T1000 (cell line): Measurements from ENCODE around the gene DDX11.
"Not testable (repeated sequence)": the region's sequence is repeated elsewhere in the genome, so short reads cannot be mapped to it uniquely, and the experiment has no call there.

ENCODE experiments used
- DNase-seq: peaks from one replicate; lab custom pipeline; 2025; ENCODE audit warnings: mixed read lengths; lab: John Stamatoyannopoulos, UW

Gene DDX11

DNA sequence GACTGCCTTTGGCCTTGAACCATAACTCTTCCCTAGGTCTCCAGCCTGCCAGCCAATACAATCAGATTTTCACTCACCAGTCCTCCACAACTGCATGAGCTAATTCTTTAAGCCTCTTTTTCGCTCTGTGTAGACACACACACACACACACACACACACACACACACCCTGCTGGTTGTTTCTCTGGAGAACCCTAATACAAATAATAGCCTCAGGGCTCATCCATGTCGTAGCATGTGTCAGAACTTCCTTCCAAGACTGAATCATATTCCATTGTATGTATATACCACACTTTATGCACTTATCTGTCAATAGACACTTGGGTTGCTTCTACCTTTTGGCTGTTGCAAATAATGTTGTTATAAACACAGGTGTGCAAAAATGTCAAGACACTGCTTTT lies 6.0 kb upstream of the DDX11 start:
- DNase-seq, result not testable (repeated sequence)

DNA sequence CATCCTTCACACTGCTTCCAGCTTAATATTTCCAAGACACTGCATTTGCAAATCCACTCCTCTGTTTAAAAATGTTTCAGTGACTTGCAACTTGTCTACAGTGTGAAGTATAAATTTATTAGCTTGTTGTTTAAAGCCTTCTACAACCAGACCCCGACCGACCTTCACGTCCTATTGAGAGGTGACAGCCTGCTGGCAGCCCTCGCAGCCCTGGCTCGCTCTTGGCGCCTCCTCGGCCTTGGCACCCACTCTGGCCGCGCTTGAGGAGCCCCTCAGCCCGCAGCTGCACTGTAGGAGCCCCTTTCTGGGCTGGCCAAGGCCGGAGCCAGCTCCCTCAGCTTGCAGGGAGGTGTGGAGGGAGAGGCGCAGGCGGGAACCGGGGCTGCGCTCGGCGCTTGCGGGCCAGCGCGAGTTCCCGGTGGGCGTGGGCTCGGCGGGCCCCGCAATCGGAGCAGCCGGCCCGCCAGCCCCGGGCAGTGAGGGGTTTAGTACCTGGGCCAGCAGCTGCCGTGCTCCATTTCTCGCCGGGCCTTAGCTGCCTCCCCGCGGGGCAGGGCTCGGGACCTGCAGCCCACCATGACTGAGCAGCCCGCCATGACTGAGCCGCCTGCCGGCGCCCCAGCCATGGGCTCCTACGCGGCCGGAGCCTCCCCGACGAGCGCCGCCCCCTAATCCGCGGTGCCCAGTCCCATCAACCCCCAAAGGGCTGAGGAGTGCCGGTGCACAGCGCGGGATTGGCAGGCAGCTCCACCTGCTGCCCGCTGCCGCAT lies 2.5 kb upstream of the DDX11 start:
- DNase-seq, result not testable (repeated sequence)

DNA sequence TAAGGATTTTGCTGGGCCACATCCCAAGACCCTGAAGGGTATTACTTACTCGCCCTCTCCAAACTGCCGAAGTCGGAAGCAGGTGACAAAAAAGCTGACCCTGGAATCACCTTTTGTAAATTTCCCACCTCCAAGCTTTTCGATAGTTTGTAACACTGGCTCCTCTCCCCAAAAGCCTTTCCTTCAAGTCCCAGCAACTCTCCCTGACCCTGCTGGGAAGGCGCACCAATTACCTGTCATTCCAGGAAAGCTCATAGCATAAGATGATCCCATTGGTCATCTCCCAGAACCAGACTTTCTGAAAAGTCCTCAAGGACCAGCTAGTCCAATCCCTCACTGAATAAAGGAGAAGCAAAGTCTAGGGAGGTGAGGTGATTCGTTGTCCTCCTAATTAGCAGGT lies 698 bp upstream of the DDX11 start:
- DNase-seq, result not testable (repeated sequence)

DNA sequence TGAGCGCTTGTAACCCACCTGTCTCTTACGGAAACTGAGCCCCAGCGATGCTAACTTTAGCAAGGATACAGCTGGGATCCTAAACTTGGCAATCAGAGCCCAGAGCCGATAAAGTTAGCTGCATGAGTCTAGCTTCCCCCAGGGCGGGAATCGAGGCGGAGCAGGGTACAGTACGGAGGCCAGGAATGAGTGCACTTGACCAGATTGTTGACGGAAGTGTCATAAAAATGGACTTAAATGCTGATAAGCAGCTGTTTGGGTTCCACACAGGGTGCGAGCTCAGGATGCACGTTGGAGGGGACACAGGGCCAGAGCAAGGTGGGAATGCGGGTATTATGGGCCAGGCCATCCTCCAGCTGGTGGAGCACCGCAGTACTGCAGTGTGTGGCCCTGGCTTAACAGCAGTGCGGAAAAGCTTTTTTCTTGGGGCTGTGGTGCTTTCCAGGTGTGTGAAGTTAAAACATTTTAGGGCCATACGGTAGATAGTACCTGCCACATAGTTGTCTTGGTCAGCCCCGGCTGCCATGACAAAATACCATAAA lies 744 bp downstream of the DDX11 start:
- DNase-seq, result peak; percentile 50

DNA sequence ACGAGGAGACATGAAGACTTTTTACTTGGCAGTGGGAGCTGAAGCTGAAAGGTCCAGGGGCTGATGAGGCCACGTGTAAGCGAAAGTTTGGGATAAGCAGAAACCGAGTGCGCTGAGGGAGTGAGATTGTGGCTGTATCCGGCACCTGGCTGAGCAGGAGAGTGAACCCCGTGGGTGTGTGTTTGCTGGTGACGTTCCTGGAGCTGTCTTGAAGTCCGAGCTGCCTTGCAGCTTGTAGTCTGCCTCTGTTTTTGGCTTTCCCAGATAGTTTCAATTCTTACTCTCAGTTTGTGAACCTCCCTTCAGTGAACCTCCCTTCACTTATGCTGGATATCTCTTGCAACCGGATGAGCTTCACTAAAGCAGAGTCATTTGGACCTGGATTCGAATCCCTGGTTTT lies 2.5 kb downstream of the DDX11 start:
- DNase-seq, result not testable (repeated sequence)

DNA sequence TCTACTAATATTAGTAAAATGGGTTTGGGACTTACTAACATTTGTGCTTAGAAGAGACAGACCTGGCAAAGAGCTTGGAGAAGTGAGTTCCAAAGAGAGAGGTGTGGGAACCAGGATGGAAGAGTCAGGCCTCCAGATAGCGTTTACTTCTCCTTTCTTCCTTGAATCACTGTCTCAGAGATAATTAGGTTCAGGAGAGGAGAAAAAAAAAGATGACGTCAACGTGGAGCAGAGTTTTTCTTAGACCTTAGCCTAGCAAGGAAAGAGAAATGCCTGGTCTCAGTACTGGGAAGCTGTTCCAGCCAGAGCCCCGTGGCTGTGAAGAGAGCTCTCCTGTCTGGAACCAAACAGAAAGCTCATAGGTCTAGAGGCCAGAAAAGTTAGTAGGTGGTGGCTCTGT lies 3.4 kb downstream of the DDX11 start:
- DNase-seq, result not testable (repeated sequence)

DNA sequence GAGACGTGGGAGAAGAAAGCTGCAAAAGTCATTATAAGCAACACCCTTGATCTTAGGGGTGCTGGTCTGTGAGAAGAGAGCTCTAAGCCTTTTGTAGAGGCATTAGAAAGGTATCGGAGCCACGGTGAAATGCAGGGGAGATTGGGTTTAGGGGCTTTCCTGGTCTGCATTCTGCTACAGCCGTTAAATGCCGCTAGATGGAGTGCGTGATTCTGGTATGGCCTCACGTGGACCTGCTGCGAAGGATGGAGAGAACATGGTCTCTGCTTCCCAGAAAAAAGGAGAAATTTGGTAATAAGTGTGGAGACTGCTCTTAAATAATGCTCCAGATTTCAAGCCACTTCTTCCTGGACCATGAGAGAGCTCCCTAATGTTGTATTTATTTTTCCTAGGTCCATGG lies 4.3 kb downstream of the DDX11 start:
- DNase-seq, result not testable (repeated sequence)

DNA sequence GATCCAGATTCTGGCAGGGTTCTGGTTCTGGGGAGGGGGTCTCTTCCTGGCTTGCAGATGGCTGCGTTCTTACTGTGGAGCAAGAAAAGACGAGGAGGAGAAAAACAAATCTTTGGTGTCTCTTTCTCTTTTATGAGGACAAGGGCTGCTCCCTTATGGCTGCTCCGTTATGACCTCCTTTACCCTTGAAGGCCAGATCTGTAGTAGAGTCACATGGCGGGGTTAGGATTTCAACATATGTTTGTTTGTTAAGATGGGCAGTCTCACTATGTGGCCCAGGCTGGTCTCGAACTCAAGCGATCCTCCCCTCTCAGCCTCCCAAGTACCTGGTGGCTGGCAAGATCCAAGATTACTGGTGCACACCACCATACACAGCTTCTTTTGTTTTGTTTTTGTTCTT lies 5.8 kb downstream of the DDX11 start:
- not testable (repeated sequence) for DNase-seq

DNA sequence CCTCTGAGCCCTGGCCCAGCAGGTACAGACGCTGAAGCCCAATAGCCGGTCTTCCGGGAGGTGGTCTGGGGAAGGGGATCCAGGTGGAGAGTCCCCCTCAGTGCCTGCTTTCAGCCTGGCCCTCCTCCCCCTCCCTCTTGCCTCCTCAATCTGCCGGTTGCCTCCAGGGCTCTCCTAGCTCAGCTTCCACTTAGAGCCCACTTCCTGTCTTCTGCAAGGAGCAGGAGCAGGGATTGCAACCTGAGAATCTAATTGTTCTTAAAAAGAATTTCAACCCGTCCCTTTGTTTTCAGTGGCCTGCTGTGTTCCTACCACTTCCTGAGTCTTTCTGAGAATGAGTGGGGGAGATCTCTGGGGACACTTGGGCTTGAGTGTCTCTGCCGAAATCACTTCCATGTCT lies 6.6 kb downstream of the DDX11 start:
- not testable (repeated sequence) for DNase-seq

DNA sequence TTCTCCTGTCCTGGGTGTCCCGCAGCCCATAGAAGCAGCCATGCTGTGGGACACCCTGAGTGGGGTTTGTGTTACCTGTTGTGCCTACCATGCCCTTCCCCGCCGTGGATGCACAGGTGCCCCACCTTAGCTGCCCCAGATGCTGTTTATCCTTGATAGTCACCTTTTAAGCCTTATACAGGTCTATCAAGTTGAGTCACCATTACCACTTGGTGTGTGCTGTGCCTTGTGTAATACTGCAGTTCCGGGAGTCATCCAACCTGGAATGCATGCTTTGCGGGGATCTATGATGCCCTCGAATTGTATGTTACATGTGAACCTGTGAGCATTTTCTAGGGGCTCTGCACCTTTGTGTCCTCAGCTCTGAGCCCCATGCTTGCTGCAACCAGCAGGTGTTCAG lies 7.6 kb downstream of the DDX11 start:
- not testable (repeated sequence) for DNase-seq

DNA sequence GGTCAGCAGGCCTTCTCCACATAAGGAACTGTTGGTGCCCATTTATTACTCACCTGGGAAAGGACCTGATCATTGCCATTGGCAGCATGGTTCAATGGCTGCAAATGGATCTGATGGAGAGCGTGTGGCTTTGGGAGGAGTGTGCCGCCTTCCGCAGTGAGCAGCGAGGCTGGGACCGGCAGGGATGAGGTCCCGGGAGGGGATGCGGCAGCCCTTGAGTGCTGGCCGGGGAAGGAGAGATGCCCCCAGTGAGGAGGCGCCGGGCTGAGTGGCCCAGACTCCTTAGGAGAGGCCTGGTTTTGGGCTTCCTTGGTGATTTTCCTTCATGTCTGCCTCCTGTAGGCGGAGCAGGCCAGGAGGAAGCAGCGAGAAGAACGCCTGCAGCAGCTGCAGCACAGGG lies 10.6 kb downstream of the DDX11 start:
- not testable (repeated sequence) for DNase-seq

DNA sequence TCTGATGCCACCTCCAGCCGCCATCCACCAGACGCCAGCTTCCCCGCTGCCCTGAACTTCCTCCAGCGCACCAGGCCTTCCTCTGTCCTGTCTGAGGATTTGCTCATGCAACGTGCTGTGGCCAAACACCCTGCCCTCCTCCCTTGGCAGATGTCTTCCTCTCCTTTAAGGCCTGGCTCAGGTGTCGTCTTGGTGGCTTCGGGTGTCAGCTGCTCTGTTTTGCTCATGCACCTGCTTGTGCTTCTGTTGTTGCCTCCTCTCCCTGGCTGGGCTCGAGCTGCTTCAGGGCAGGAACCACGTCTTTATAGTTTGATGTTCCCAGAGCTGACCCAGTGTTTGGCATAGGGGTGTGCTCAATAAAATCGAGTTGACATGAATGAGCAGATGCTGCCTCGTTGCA lies 12.4 kb downstream of the DDX11 start:
- DNase-seq, result not testable (repeated sequence)

DNA sequence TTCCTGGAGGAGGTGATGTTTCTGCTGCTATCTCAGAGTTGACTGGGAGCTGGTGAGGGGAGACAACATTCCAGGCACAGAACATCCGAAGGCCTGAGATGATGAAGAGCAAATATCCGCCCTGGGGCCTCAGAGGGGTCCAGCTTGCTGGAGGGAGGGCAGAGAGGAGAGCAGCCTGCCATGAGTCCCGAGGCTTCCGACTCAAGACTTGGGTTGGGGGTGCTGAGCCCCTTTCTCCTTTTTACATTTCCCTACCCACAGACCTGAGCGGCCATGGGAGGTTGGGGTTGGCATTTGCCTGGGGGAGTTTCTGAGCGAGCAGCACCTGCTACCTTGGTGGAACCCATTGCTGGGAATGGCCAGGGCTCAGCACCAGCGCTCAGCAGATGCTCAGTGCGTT lies 13.8 kb downstream of the DDX11 start:
- not testable (repeated sequence) for DNase-seq

DNA sequence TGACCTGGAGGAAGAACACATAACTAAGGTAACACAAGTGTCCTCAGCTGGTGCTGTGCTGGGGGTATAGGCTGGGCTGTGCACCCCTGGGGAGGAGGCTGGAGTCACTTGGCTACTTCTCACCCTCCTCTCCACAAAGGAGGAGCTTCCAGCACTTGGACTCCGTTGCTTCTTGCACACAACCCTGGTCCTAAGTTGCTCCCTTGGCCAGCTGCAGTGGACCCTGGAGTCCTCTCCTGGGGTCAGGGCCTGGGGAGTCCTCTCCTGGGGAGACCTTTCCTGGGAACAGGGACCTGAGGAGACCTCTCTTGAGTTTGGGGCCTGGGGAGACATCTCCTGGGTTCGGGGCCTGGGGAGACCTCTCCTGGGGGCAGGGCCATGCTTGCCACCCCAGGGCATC lies 14.3 kb downstream of the DDX11 start:
- DNase-seq, result not testable (repeated sequence)

DNA sequence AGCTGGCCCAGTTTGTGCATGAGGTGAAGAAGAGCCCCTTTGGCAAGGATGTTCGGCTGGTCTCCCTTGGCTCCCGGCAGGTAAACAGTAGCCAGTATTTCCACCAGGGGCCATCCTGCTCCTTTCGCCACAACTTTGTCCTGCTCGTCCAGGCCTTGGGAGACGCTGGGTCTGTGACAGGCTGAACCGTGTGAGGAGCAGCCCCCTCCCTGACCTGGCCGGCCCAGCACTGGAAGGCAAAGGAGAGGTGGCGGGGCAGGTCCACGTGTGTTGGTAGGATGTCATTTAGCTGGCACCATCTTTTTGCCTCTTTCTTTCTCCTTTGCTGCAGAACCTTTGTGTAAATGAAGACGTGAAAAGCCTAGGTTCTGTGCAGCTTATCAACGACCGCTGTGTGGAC lies 15.4 kb downstream of the DDX11 start:
- DNase-seq, result no peak

DNA sequence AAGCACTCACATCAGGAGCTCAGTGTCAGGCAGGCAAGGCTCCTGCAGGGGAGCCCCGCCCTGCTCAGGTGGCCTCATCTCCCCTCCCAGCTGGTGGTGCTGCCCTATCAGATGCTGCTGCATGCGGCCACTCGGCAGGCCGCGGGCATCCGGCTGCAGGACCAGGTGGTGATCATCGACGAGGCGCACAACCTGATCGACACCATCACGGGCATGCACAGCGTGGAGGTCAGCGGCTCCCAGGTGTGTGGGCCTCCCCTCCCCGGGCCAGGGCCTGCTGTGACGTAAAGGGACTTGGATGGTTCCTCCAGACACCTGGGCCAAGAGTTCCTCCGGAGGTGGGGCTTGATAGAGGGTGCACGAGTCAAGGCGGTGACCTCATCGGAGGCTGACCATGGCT lies 18.0 kb downstream of the DDX11 start:
- DNase-seq, result not testable (repeated sequence)

DNA sequence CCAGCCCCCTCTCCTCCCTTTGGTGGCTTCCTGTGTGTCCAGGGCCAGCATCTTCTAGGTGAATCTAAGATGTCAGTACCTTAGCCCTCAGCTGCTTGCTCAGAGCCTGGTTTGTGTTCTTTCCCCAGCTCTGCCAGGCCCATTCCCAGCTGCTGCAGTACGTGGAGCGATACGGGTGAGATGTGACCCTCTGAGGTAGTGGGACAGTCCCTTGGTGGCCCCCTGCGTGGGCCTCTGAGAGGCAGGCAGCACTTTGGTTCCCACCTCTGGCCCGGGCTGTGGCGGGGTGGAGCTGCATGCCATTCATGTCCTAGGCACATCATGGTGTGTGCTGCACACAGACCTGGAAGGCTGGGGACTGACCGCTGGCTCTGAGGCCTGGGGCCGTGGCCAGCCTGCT lies 19.1 kb downstream of the DDX11 start:
- DNase-seq, result not testable (repeated sequence)

DNA sequence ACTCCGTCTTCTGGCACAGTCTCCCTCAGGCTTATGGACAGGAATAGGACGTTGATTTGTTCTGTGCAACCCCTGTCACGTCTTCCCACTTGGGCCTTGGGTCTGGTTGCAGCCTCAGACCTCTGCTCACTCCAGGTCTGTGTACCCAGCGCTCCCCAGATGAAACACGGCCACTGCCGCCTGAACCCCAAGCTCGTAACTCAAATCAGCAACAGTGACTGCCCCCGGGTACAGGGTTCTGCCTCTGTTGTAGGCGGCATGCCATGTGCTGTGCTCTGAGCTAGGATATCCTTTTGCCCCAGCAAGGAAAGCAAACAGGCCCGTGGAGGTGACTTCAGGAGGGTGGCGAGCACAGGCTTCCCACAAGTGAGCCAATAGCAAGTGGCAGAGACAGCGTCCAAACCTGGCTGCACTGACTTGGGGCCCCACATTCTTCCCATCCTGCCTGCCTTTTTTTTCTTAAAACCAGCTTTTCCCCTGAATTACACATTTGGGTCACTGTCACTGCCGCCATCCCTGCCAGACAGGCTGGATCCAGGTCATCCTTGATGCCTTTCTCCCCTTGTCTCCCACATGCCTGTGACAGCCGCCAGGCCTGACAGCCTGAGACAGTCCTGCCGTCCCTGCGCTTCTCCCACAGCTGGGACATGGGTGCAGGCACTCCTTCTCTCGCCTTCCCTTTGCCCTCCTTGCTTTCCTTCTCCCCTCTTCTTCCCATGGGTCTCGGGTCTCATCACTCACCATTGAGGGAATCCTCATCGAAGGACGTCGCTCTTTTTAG lies 21.6 kb downstream of the DDX11 start:
- DNase-seq, result not testable (repeated sequence)

DNA sequence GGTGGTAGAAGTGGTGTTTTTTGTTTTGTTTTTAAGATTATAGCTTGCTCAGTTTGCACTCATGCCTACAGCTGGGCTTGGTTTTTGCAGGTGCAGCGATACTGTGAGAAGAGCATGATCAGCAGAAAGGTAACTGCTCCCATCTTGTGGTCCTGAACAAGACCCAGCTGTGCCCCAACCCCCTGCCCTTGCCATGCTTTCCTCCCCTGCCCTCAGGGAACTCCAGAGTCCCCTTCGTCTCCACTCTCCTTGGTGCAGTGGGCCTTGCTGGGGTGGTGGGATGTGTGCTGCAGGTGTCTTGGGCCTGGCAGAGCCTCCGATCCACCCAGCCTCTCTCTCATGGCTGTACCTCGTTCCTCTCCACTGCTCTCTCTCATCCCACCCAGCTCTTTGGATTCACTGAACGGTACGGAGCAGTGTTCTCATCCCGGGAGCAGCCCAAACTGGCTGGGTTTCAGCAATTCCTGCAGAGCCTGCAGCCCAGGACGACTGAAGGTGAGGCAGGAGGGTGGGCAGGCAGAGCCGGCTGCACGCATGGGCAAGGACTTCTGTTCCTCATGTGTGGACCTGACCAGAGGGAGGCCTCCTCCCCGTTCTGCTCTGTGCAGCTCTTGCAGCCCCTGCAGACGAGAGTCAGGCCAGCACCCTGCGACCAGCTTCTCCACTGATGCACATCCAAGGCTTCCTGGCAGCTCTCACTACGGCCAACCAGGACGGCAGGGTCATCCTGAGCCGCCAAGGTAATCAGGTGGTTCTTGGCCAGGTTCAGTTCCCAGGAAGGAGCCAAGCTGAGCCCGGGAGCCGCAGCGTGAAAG lies 22.8 kb downstream of the DDX11 start:
- not testable (repeated sequence) for DNase-seq

DNA sequence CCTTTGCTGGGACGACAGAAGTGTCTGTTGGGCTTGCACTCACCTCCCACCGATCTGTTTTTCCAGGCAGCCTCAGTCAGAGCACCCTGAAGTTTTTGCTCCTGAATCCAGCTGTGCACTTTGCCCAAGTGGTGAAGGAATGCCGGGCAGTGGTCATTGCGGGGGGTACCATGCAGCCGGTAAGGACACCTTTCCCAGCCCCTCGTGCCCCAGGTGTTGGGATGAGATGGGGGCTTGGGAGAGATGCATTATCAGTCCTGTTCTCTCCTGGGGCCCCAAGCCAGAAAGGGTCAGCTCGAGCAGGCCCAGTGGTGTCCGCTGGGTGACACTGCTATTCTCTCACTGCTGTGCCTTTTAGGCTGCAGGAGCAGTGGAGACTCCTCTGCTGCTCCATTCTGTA lies 24.2 kb downstream of the DDX11 start:
- not testable (repeated sequence) for DNase-seq

DNA sequence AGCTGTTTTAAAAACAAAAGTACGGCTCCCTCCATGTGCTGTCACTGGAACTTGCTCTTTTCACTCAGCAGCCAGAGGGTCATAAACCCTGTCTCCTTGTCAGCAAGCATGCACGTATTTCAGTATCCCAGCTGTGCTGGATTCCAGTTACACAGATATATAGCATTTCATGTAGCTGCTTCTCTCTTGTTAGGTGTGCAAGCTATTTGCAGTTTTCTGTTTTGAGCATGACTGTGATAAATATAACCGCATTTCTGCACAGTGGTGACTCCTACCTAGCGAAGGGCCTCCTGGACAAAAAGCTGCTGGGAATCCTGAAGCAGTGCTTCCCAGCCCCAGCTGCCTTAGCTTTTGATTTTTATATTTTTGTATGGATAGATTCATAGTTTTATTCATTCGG lies 24.7 kb downstream of the DDX11 start:
- not testable (repeated sequence) for DNase-seq

DNA sequence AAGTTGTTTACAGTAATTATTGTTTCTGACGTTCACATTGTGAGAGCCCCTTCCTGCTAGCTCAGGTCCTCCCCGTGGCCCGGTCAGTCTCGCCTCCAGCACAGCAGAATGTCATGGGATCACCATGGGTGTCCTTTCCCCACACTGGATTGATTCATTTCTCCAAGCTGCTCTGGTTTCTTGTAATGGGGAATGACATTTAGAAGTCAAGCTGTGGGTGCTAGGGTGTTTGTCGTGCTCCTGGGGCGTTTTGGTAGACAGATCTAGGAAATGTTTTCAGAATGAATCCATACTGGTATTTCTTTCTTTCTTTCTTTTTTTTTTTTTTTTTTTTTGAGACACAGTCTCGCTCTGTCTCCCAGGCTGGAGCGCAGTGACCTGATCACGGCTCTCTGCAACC lies 25.1 kb downstream of the DDX11 start:
- DNase-seq, result peak; percentile 2
